ACC112 (cell line): ENCODE measurements around the gene FAAP100.
A peak's percentile ranks its signal among the peaks of the same experiment; 100 is the strongest.

Source experiments
- H2AFZ ChIP-seq: fragments of 200-600 bp; sonication (generic); one replicate; pipeline ENCODE4 v1.6.0; 2017; ENCODE audit warnings: antibody characterized with exemption, low read length; ENCODE audit not compliant: unreplicated experiment
- H3K27ac ChIP-seq: fragments of 200-600 bp; sonication (generic); 2 replicates; pipeline ENCODE4 v1.5.1; 2014; ENCODE audit warnings: low read depth, mild to moderate bottlenecking, antibody characterized with exemption, low read length, moderate library complexity
- H3K27me3 ChIP-seq: fragments of 200-600 bp; sonication (generic); 2 replicates; pipeline ENCODE4 v1.6.1; 2014; ENCODE audit warnings: mild to moderate bottlenecking, antibody characterized with exemption, low read length, moderate library complexity, mixed read lengths; ENCODE audit not compliant: insufficient read depth
- H3K36me3 ChIP-seq: fragments of 200-600 bp; sonication (generic); 2 replicates; pipeline ENCODE4 v1.6.1; 2016; ENCODE audit warnings: mild to moderate bottlenecking, antibody characterized with exemption, low read length, moderate library complexity, mixed read lengths; ENCODE audit not compliant: insufficient read depth
- H3K4me1 ChIP-seq: fragments of 200-600 bp; sonication (generic); one replicate; pipeline ENCODE4 v1.6.1; 2016; ENCODE audit warnings: low read length, mixed read lengths; ENCODE audit not compliant: insufficient read depth, unreplicated experiment, control insufficient read depth
- H3K4me3 ChIP-seq: fragments of 200-600 bp; sonication (generic); 2 replicates; pipeline ENCODE4 v1.5.1; 2014; ENCODE audit warnings: mild to moderate bottlenecking, low read depth, low read length
- H3K79me2 ChIP-seq: fragments of 200-600 bp; sonication (generic); one replicate; pipeline ENCODE4 v1.6.0; 2016; ENCODE audit warnings: low read length; ENCODE audit not compliant: control insufficient read depth, unreplicated experiment, insufficient read depth

FAAP100 gene

DNA sequence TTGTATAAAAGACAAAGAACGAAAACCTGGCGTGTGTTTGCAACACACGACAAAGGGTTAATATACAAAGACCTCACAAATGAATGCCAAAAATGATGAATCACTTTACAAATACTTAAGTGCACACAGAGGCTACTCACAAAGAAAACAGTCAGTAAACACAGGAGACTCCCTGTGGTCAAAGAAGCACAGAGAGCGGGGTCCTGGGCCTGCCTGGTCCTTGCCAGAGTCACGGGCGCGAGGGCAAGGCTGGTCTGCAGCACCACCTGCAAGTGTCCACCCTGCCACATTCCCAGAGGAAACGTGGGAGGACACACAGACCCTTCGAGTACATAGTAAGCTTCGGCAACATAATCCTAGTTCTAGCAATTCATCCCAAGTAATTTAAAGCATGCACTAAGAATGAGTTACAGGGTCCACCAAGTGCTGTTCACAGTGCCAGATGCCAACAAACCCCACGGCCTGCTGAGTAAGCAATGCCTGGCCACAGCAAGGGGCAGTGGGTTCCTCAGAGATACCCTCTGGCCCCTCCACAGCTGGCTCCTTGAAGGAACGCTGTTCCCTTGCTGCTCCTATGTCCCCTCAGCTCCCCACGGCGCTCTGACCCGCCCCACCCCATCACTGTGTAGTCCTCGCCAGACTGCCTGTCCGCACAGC lies 24.6 kb upstream of the FAAP100 start:
- H3K27me3 ChIP-seq: no peaks in the 10 kb centered on the region
- H3K4me3 ChIP-seq: peak overlapping the region; percentile 50
- H3K27ac ChIP-seq: peak overlapping the region; percentile 80
- no peak overlapping the region for H2AFZ ChIP-seq
- peaks cover 12% of the 10 kb centered on the region; the same call in 1 of the 2 replicates for H3K36me3 ChIP-seq
- peaks cover 45% of the 10 kb centered on the region for H3K4me1 ChIP-seq
- peaks cover 43% of the 10 kb centered on the region for H3K79me2 ChIP-seq

DNA sequence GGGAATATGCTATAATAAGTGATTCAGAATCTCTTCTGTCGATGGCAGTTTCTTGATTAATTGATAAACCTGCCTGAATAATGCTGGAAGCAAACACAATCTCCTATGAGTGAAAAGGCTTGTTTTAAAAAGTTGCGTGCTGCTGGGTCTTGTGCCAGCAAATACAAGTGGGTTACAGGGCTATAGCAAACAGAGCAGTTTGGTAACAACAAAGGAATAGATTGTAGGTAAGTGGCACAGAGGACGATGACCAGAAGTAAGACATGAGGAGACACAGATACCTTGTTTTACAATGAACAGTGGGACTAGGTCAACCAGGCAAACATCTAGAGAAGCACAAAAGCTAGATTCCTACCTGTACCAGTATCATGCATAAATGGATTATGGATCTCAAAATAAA lies 23.7 kb upstream of the FAAP100 start:
- no peak overlapping the region for H2AFZ ChIP-seq
- H3K27ac ChIP-seq: no peak overlapping the region
- peaks cover 40% of the 10 kb centered on the region for H3K79me2 ChIP-seq
- peaks cover 44% of the 10 kb centered on the region for H3K4me1 ChIP-seq
- no peaks in the 10 kb centered on the region for H3K27me3 ChIP-seq
- peaks cover 13% of the 10 kb centered on the region; the same call in 1 of the 2 replicates for H3K36me3 ChIP-seq
- H3K4me3 ChIP-seq: 0 out of 2 replicates have a peak overlapping the region, but pooled peaks have one; percentile 37

DNA sequence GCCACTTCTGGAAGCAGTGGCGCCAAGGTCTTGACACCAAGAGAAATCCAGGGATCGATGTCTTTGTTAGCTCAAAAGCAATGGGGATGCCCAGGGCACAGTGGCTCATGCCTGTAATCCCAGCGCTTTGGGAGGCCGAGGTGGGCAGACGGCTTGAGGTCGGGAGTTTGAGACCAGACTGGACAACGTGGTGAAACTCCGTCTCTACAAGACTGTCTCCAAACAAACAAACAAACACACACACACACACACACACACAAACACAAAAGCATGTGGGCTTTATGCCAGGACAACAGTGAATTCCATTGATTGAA lies 22.4 kb upstream of the FAAP100 start:
- Histone ChIP-seq H3K4me3 (no peak overlapping the region), H3K4me1 (peaks cover 36% of the 10 kb centered on the region), H3K27me3 (no peaks in the 10 kb centered on the region), H3K79me2 (peaks cover 34% of the 10 kb centered on the region), H2AFZ (no peak overlapping the region), H3K27ac (no peak overlapping the region), H3K36me3 (peaks cover 13% of the 10 kb centered on the region; the same call in 1 of the 2 replicates)

- Histone ChIP-seq H3K79me2 (peaks cover 30% of the 10 kb centered on the region), H3K4me3 (no peak overlapping the region), H3K36me3 (peaks cover 18% of the 10 kb centered on the region; the same call in 1 of the 2 replicates), H2AFZ (no peak overlapping the region), H3K27me3 (no peaks in the 10 kb centered on the region), H3K4me1 (peaks cover 32% of the 10 kb centered on the region), H3K27ac (no peak overlapping the region)
These were observed 21.9 kb upstream of the FAAP100 start for GRCh38 chr17:81573794-81574642.

- Histone ChIP-seq H3K79me2 (peaks cover 30% of the 10 kb centered on the region), H3K36me3 (peaks cover 26% of the 10 kb centered on the region), H2AFZ (no peak overlapping the region), H3K4me1 (peaks cover 36% of the 10 kb centered on the region), H3K4me3 (no peak overlapping the region), H3K27ac (no peak overlapping the region), H3K27me3 (no peaks in the 10 kb centered on the region)
These were observed 20.5 kb upstream of the FAAP100 start for GRCh38 chr17:81572563-81573168.

GRCh38 chr17:81570964-81571363 lies 18.8 kb upstream of the FAAP100 start:
- H3K4me1 ChIP-seq: peaks cover 36% of the 10 kb centered on the region
- H3K27ac ChIP-seq: no peak overlapping the region
- H3K4me3 ChIP-seq: no peak overlapping the region
- H3K36me3 ChIP-seq: peaks cover 26% of the 10 kb centered on the region
- H3K27me3 ChIP-seq: no peaks in the 10 kb centered on the region
- no peak overlapping the region for H2AFZ ChIP-seq
- peaks cover 26% of the 10 kb centered on the region for H3K79me2 ChIP-seq

- peaks cover 38% of the 10 kb centered on the region for H3K4me1 ChIP-seq
- H3K79me2 ChIP-seq: peaks cover 17% of the 10 kb centered on the region
- peaks cover 27% of the 10 kb centered on the region for H3K36me3 ChIP-seq
- no peak overlapping the region for H2AFZ ChIP-seq
- no peaks in the 10 kb centered on the region for H3K27me3 ChIP-seq
- no peak overlapping the region for H3K4me3 ChIP-seq
- no peak overlapping the region for H3K27ac ChIP-seq
These were observed 17.9 kb upstream of the FAAP100 start for GRCh38 chr17:81569986-81570514.

DNA sequence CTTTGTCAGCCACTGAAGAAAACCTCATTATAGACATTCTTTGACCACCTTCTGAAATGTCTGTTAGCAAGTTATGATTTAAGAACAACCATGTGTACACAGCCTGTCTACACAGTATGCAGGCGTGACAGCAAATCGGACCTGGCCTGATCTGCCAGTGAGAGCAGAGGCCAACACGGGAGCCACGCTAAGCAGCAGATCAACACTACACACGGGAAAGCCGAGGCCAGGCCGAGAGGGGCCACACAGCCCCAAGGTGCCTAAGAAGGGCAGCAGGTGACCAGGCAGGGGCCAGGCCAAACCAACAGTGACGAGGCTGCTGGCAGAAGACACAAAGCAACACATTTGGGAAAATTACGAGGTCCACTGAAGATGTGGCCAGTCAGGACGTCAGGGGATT lies 16.3 kb upstream of the FAAP100 start:
- no peak overlapping the region for H3K4me3 ChIP-seq
- H3K36me3 ChIP-seq: peaks cover 24% of the 10 kb centered on the region
- 0 out of 2 replicates have a peak overlapping the region, but pooled peaks have one; percentile 13 for H3K27ac ChIP-seq
- H3K79me2 ChIP-seq: peaks cover 10% of the 10 kb centered on the region
- H3K4me1 ChIP-seq: peaks cover 52% of the 10 kb centered on the region
- H3K27me3 ChIP-seq: no peaks in the 10 kb centered on the region
- no peak overlapping the region for H2AFZ ChIP-seq

GRCh38 chr17:81567191-81567590 lies 15.0 kb upstream of the FAAP100 start:
- Histone ChIP-seq H3K27ac (peak overlapping the region; percentile 69), H3K36me3 (peaks cover 24% of the 10 kb centered on the region)

DNA sequence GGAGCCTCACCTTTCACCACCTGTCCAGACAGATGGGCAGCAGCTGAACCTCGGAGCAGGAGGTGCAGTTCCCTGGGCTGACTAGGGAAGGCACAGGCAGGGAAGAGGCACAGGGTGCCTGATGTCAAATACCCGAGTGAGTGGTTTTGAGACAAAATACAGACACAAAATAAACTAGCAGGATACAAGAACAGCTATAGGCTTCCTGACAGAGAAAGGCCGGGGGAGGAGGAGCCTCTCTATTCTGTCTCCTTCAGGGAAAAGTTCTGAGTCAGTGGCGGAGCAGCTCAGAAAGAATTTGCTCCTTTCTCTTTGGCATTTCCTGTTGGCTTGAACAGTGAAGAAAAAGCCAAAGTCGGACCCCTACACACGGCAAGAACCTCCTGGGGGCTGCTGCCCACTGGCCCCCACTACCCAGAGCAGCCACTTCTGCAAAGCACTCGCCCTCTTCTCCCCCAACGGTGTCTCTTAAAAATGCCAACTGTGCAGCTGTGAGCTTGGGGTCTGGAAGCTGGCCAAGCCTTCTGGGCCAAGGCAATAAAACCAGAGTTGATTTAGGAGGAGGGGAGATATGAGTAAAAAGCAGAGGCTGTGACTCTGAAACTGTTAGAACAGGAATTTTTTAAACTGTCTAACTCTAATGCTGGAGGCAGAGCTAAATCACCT lies 14.4 kb upstream of the FAAP100 start:
- Histone ChIP-seq H3K27ac (peak overlapping the region; percentile 69), H3K4me1 (peaks cover 64% of the 10 kb centered on the region), H3K79me2 (peaks cover 3% of the 10 kb centered on the region), H3K36me3 (peaks cover 24% of the 10 kb centered on the region), H3K4me3 (peak overlapping the region; percentile 63), H3K27me3 (no peaks in the 10 kb centered on the region), H2AFZ (no peak overlapping the region)

More at GRCh38 chr17:81567191-81567590, 15.0 kb upstream of the FAAP100 start:
- H3K4me3 ChIP-seq: peak overlapping the region; percentile 63
- peaks cover 59% of the 10 kb centered on the region for H3K4me1 ChIP-seq
- no peak overlapping the region for H2AFZ ChIP-seq
- H3K27me3 ChIP-seq: no peaks in the 10 kb centered on the region
- H3K79me2 ChIP-seq: peaks cover 3% of the 10 kb centered on the region
